Astrocyte (in vitro differentiated cells and primary cell): ENCODE measurements around the gene TGFBRAP1. TPM values are rescaled to one million over a fixed set of nuclear protein-coding genes. Genes with fewer than 3 reads are reported as not detected.
A peak's percentile ranks its signal among the peaks of the same experiment; 100 is the strongest.

Source experiments
- DNase-seq: peaks from one replicate; pipeline ENCODE4 v3.0.0-alpha.2; 2010; ENCODE audit warnings: low read depth
- FAIRE-seq: peaks from 2 replicates; lab custom pipeline; 2011; peaks lifted over from hg19 to GRCh38; lab: Jason Lieb, UNC
- H2AFZ ChIP-seq: 2 replicates; pipeline ENCODE4 v1.6.0; 2012; ENCODE audit warnings: low read depth, low read length, inconsistent platforms
- H3K27ac ChIP-seq: 2 replicates; pipeline ENCODE4 v1.5.1; 2011; ENCODE audit warnings: low read depth, low read length, inconsistent platforms
- H3K27me3 ChIP-seq: 2 replicates; pipeline ENCODE4 v1.6.0; 2011; ENCODE audit warnings: low read length, inconsistent platforms; ENCODE audit not compliant: insufficient read depth
- H3K36me3 ChIP-seq: 2 replicates; pipeline ENCODE4 v1.5.1; 2011; ENCODE audit warnings: low read length, inconsistent platforms; ENCODE audit not compliant: insufficient read depth
- H3K4me1 ChIP-seq: 2 replicates; pipeline ENCODE4 v1.5.1; 2011; ENCODE audit warnings: low read length, inconsistent platforms; ENCODE audit not compliant: insufficient read depth
- H3K4me2 ChIP-seq: 2 replicates; pipeline ENCODE4 v1.6.0; 2012; ENCODE audit warnings: low read length, inconsistent platforms
- H3K4me3 ChIP-seq: 2 replicates; pipeline ENCODE4 v1.5.1; 2011; ENCODE audit warnings: low read depth, mild to moderate bottlenecking, low read length, inconsistent platforms; ENCODE audit not compliant: insufficient read depth
- H3K79me2 ChIP-seq: 2 replicates; pipeline ENCODE4 v1.6.0; 2012; ENCODE audit warnings: mild to moderate bottlenecking, low read length, inconsistent platforms; ENCODE audit not compliant: insufficient read depth
- H3K9ac ChIP-seq: 2 replicates; pipeline ENCODE4 v1.6.0; 2012; ENCODE audit warnings: mild to moderate bottlenecking, low read length, inconsistent platforms
- H3K9me3 ChIP-seq: 2 replicates; pipeline ENCODE4 v1.5.1; 2012; ENCODE audit warnings: low read depth, mild to moderate bottlenecking, low read length, inconsistent platforms; ENCODE audit not compliant: insufficient read depth
- H4K20me1 ChIP-seq: 2 replicates; pipeline ENCODE4 v1.6.0; 2012; ENCODE audit warnings: low read length, inconsistent platforms; ENCODE audit not compliant: insufficient read depth
- H3K27ac Mint-ChIP-seq: one replicate; pipeline ENCODE4 v1.8.0; 2021; ENCODE audit warnings: mild to moderate bottlenecking, mixed read lengths; ENCODE audit not compliant: unreplicated experiment
- H3K27me3 Mint-ChIP-seq: one replicate; pipeline ENCODE4 v1.8.0; 2021; ENCODE audit warnings: low read depth, mixed read lengths; ENCODE audit not compliant: unreplicated experiment
- H3K36me3 Mint-ChIP-seq: one replicate; pipeline ENCODE4 v1.8.0; 2021; ENCODE audit warnings: low read depth, mixed read lengths; ENCODE audit not compliant: unreplicated experiment
- H3K4me1 Mint-ChIP-seq: one replicate; pipeline ENCODE4 v1.8.0; 2021; ENCODE audit warnings: low read depth, mixed read lengths; ENCODE audit not compliant: unreplicated experiment
- H3K4me3 Mint-ChIP-seq: one replicate; pipeline ENCODE4 v1.8.0; 2021; ENCODE audit warnings: mild to moderate bottlenecking, moderate library complexity, mixed read lengths; ENCODE audit not compliant: unreplicated experiment
- H3K9me3 Mint-ChIP-seq: one replicate; pipeline ENCODE4 v1.8.0; 2021; ENCODE audit warnings: mild to moderate bottlenecking, mixed read lengths; ENCODE audit not compliant: unreplicated experiment
- EZH2 ChIP-seq: IDR thresholded peaks from 2 replicates; pipeline ENCODE4 v1.6.1; 2012; ENCODE audit warnings: mild to moderate bottlenecking, low read length, inconsistent platforms; ENCODE audit not compliant: insufficient read depth
- total RNA-seq: library from RNA; stranded (reverse); gene quantifications from 2 replicates; pipeline ENCODE4 v1.2.1, GENCODE V29; 2021
- TF ChIP-seq, protein P1 (sequence below): IDR thresholded peaks from 2 replicates; pipeline ENCODE4 v1.5.1; 2011; ENCODE audit warnings: low read depth, mild to moderate bottlenecking, inconsistent platforms, low read length, moderate library complexity; ENCODE audit not compliant: insufficient read depth

TGFBRAP1 gene
- total RNA-seq, 1 donor from 2014 or later: 25.1 TPM

DNA sequence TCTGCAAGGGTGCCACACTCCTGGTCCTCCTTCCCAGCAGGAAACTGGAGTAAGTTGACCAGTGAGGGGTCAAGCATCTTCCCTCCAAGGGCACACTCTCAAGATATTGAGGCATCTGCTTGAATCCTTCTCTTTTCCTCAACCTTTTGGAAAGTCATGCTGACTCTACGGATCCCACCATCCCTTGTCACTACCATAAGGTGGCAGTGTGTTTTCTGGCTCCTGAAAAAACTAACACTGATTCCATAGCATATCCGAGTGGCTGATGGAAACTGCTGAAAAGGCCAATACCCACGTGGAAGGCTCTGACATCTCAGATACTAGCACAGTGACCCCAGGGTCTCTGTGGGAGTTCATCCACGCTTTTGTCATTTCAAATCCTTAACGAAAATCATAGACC lies 50.9 kb downstream of the TGFBRAP1 start:
- Histone ChIP-seq H3K36me3 (peaks cover 20% of the 10 kb centered on the region), H3K4me3 (no peak overlapping the region), H3K9ac (no peak overlapping the region), H4K20me1 (no peaks in the 10 kb centered on the region), H3K9me3 (no peaks in the 10 kb centered on the region), H3K4me2 (no peak overlapping the region), H3K79me2 (no peaks in the 10 kb centered on the region), H3K27ac (no peak overlapping the region), H3K27me3 (no peaks in the 10 kb centered on the region), H2AFZ (no peak overlapping the region), H3K4me1 (no peaks in the 10 kb centered on the region)
- peaks cover 38% of the 10 kb centered on the region for H3K36me3 Mint-ChIP-seq
- H3K27me3 Mint-ChIP-seq: no peaks in the 10 kb centered on the region
- H3K4me3 Mint-ChIP-seq: no peak overlapping the region
- no peaks in the 10 kb centered on the region for H3K4me1 Mint-ChIP-seq
- no peaks in the 10 kb centered on the region for H3K9me3 Mint-ChIP-seq
- DNase-seq (no peak), FAIRE-seq (no peak)
- TF ChIP-seq EZH2: no peak
- TF ChIP-seq, protein P1, sequence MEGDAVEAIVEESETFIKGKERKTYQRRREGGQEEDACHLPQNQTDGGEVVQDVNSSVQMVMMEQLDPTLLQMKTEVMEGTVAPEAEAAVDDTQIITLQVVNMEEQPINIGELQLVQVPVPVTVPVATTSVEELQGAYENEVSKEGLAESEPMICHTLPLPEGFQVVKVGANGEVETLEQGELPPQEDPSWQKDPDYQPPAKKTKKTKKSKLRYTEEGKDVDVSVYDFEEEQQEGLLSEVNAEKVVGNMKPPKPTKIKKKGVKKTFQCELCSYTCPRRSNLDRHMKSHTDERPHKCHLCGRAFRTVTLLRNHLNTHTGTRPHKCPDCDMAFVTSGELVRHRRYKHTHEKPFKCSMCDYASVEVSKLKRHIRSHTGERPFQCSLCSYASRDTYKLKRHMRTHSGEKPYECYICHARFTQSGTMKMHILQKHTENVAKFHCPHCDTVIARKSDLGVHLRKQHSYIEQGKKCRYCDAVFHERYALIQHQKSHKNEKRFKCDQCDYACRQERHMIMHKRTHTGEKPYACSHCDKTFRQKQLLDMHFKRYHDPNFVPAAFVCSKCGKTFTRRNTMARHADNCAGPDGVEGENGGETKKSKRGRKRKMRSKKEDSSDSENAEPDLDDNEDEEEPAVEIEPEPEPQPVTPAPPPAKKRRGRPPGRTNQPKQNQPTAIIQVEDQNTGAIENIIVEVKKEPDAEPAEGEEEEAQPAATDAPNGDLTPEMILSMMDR: no peak
- H3K27ac Mint-ChIP-seq: no peak overlapping the region

DNA sequence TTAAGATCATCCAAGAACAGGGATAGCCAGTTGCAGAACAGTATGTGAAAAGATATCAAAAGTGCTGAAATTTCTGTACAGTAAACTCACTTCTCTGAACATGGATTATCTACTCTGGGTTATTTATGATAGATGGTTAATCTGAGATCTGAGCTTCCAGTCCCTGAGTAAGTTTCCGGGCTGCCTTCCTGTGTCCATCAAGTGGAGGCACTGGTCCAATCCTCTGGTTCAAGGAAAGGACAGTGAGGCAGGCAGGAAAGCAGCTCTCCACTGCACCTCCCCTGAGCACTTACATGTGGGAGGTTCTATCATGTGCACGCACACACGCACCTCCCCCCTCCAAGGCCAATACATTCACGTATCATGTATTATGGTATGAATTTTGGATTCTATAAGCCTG lies 55.5 kb downstream of the TGFBRAP1 start:
- Mint-ChIP-seq H3K4me1 (peaks cover 6% of the 10 kb centered on the region), H3K27ac (no peak overlapping the region), H3K36me3 (peaks cover 41% of the 10 kb centered on the region), H3K9me3 (no peaks in the 10 kb centered on the region), H3K4me3 (no peak overlapping the region), H3K27me3 (no peaks in the 10 kb centered on the region)
- DNase-seq (peak; percentile 57), FAIRE-seq (no peak)
- Histone ChIP-seq H3K9me3 (no peaks in the 10 kb centered on the region), H3K79me2 (no peaks in the 10 kb centered on the region), H4K20me1 (no peaks in the 10 kb centered on the region), H3K4me2 (no peak overlapping the region), H3K9ac (no peak overlapping the region), H3K36me3 (peaks cover 19% of the 10 kb centered on the region), H3K4me1 (no peaks in the 10 kb centered on the region), H3K27me3 (no peaks in the 10 kb centered on the region), H3K4me3 (no peak overlapping the region), H2AFZ (no peak overlapping the region), H3K27ac (no peak overlapping the region)
- no peak for TF ChIP-seq EZH2
- TF ChIP-seq, protein P1: no peak

DNA sequence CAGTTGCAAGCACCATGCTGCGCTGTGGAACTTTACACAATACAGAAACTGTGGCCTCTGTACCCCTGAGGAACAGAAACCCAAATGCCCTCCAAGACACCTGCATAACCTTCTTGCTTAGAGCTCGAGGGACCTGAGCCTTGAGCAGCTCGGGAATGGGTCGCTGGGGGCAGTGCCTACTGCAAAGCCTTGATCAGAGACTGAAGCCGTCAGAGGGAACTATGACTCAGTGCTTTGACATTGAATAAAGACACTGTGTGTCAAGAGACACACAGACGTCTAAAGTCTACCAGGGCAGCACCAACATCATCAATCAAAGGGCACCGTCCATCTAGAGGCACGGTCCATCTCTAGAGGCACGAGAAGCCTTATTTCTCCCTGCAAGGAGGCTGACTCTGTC lies 57.4 kb downstream of the TGFBRAP1 start:
- Histone ChIP-seq H3K9me3 (no peaks in the 10 kb centered on the region), H3K27me3 (no peaks in the 10 kb centered on the region), H3K36me3 (peaks cover 19% of the 10 kb centered on the region), H3K27ac (no peak overlapping the region), H3K4me1 (no peaks in the 10 kb centered on the region), H3K4me3 (no peak overlapping the region), H3K79me2 (no peaks in the 10 kb centered on the region), H3K4me2 (no peak overlapping the region), H4K20me1 (no peaks in the 10 kb centered on the region), H3K9ac (no peak overlapping the region), H2AFZ (no peak overlapping the region)
- Mint-ChIP-seq H3K27me3 (no peaks in the 10 kb centered on the region), H3K9me3 (no peaks in the 10 kb centered on the region), H3K27ac (no peak overlapping the region), H3K36me3 (peaks cover 51% of the 10 kb centered on the region), H3K4me1 (peaks cover 6% of the 10 kb centered on the region), H3K4me3 (no peak overlapping the region)
- FAIRE-seq (no peak), DNase-seq (no peak)
- TF ChIP-seq, protein P1: no peak
- no peak for TF ChIP-seq EZH2
